ENCODE data around the gene INS. TPM values are rescaled to one million over a fixed set of nuclear protein-coding genes. Genes with fewer than 3 reads are reported as not detected.

Gene INS
- total and polyA plus RNA-seq, 2 donors from 2014 or later = not detected

DNA sequence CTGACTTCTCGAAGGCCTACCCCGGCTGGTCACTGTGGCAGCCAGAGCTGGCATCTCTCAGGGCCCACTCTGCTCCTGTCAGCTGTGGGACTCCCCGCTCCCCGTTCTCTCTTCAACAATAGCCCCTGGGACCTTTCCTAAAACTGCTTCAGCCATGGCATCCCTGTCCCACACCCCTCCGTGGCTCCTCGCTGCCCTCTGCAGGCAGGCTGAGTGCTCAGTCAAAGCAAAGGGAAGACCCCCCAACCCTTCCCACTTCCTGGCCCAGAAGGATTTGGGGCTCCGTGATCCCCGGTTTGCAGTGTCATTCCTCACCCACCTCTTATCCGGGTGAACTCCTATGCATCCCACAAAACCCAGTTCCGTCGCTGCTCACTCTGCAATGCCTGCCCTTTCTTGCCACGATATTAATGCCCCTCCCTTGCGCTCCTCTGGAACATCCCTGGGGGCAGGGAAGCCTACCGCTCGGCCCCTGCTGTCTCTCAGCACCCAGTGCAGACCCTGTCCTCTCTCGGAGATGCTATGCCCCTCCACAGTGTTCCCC is 12.2 kb upstream of the INS start:
- Histone ChIP-seq H3K27ac (ENCODE audit: low read depth in 2 of 2, low read length in 2 of 2) (no peak overlapping the region), H3K36me3 (ENCODE audit: control insufficient read depth in 2 of 3, insufficient read depth in 3 of 3, low read length in 3 of 3) (no peaks in the 10 kb centered on the region), H3K9ac (ENCODE audit: low read length in 3 of 3) (no peak overlapping the region), H3K4me3 (ENCODE audit: low read length in 3 of 3) (no peak overlapping the region), H3K9me3 (ENCODE audit: control insufficient read depth in 2 of 3, insufficient read depth in 1 of 3, low read length in 3 of 3) (no peaks in the 10 kb centered on the region), H3K4me1 (ENCODE audit: control insufficient read depth in 2 of 3, insufficient read depth in 2 of 3, low read depth in 1 of 3, low read length in 3 of 3) (no peaks in the 10 kb centered on the region), H3K27me3 (ENCODE audit: control insufficient read depth, insufficient read depth, low read length) (no peaks in the 10 kb centered on the region)
- FAIRE-seq = no peak
- DNase-seq = no peak
- intact Hi-C loops (cut with DNase I) = no loop called here
- TF ChIP-seq CTCF (IDR thresholded peaks at IDR 0.05; ENCODE audit: borderline replicate concordance, extremely low read depth, insufficient read depth) = no peak

DNA sequence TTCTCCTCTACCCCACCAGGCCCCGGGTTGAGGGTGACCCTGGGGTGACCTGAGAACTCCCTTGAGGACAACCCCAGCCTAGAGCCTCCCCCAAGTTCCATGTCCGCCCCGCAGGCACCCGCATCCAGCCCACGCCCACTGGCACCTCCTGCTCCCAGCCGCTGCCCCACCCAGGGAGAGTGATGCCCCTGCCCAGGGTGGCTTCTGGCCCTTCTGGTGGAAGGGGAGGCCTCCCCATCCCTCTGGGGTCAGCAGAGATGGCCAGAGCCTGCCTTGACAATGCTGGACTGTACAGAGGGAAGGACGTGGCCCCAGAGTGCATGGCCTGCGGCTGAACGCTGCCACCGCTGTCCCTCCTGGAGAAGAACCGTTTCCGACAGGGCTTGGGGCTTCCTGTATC is 11.7 kb upstream of the INS start:
- H3K4me1 ChIP-seq (ENCODE audit: control insufficient read depth in 2 of 3, insufficient read depth in 2 of 3, low read depth in 1 of 3, low read length in 3 of 3) = no peaks in the 10 kb centered on the region
- no peaks in the 10 kb centered on the region for H3K36me3 ChIP-seq (ENCODE audit: control insufficient read depth in 2 of 3, insufficient read depth in 3 of 3, low read length in 3 of 3)
- DNase-seq = no peak
- intact Hi-C loops (cut with DNase I) = no loop called here
- H3K27ac ChIP-seq (ENCODE audit: low read depth in 2 of 2, low read length in 2 of 2) = no peak overlapping the region
- no peak overlapping the region for H3K9ac ChIP-seq (ENCODE audit: low read length in 3 of 3)
- no peaks in the 10 kb centered on the region for H3K27me3 ChIP-seq (ENCODE audit: control insufficient read depth, insufficient read depth, low read length)
- no peak for TF ChIP-seq CTCF (IDR thresholded peaks at IDR 0.05; ENCODE audit: borderline replicate concordance, extremely low read depth, insufficient read depth)
- H3K4me3 ChIP-seq (ENCODE audit: low read length in 3 of 3) = no peak overlapping the region
- H3K9me3 ChIP-seq (ENCODE audit: control insufficient read depth in 2 of 3, insufficient read depth in 1 of 3, low read length in 3 of 3) = no peaks in the 10 kb centered on the region
- FAIRE-seq = no peak

DNA sequence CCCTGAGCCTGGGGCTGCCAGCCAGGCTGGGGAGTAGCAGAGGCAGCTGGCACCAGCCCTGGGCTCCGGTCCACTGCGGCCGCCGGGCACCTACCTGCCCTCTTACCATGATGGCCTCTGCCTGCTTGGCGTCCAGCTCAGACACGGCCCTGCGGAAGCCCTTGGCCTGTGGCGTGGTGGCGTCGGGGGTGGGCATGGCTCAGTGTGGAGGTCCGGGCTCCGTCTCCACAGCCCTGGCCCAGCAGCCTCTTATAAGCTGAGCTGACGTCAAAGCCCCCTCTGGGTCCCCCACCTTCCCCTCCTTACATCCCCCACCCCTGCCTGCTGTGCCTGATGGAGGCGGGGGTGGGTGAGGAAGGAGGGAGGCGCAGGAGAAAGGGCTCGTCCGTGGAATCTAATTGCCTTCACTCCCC is 10.6 kb upstream of the INS start, which contains the start of gene TH:
Gene TH, minus strand, starts transcription at position 225 of the 413 bp plus-strand sequence. Its CDS starts 29 bp downstream, at position 196.
- intact Hi-C loops (cut with DNase I) = no loop called here
- no peak within 1 kb of the TSS for H3K4me3 ChIP-seq (ENCODE audit: low read length in 3 of 3)
- no peaks in the 10 kb centered on the region for H3K9me3 ChIP-seq (ENCODE audit: control insufficient read depth in 2 of 3, insufficient read depth in 1 of 3, low read length in 3 of 3)
- no peak within 1 kb of the TSS for H3K9ac ChIP-seq (ENCODE audit: low read length in 3 of 3)
- no peak for TF ChIP-seq CTCF (IDR thresholded peaks at IDR 0.05; ENCODE audit: borderline replicate concordance, extremely low read depth, insufficient read depth)
- FAIRE-seq = no peak
- DNase-seq = no peak
- no peaks in the 10 kb centered on the region for H3K36me3 ChIP-seq (ENCODE audit: control insufficient read depth in 2 of 3, insufficient read depth in 3 of 3, low read length in 3 of 3)
- H3K27me3 ChIP-seq (ENCODE audit: control insufficient read depth, insufficient read depth, low read length) = no peaks in the 10 kb centered on the region
- H3K27ac ChIP-seq (ENCODE audit: low read depth in 2 of 2, low read length in 2 of 2) = no peak within 1 kb of the TSS
- H3K4me1 ChIP-seq (ENCODE audit: control insufficient read depth in 2 of 3, insufficient read depth in 2 of 3, low read depth in 1 of 3, low read length in 3 of 3) = no peaks in the 10 kb centered on the region
